Glomerular visceral epithelial cell (primary cell): ENCODE data around the gene HDGFL1.
A peak's percentile ranks its signal among the peaks of the same experiment; 100 is the strongest.

Experiments used
- DNase-seq: peaks from one replicate; pipeline ENCODE4 v3.0.0-alpha.2; 2016; ENCODE audit errors: extremely low spot score

Gene HDGFL1

GRCh38 chr6:22569281-22570184 is at the start of gene HDGFL1:
HDGFL1 (plus strand) TSS chr6:22569566; CDS start chr6:22569576, 10 bp downstream.
- DNase-seq, result no peak

GRCh38 chr6:22521035-22521434 is 48.3 kb upstream of the HDGFL1 start:
- no peak for DNase-seq

GRCh38 chr6:22526736-22527135 is 42.6 kb upstream of the HDGFL1 start:
- DNase-seq, result no peak

- DNase-seq, result no peak
Observed at GRCh38 chr6:22529866-22530265, 39.5 kb upstream of the HDGFL1 start.

- no peak for DNase-seq
Observed at GRCh38 chr6:22530506-22530905, 38.9 kb upstream of the HDGFL1 start.

GRCh38 chr6:22536122-22536521 is 33.2 kb upstream of the HDGFL1 start:
- no peak for DNase-seq

GRCh38 chr6:22544476-22544875 is 24.9 kb upstream of the HDGFL1 start:
- no peak for DNase-seq

GRCh38 chr6:22545051-22545450 is 24.3 kb upstream of the HDGFL1 start:
- no peak for DNase-seq

GRCh38 chr6:22546236-22546635 is 23.1 kb upstream of the HDGFL1 start:
- DNase-seq, result no peak

GRCh38 chr6:22550971-22551670 is 18.2 kb upstream of the HDGFL1 start:
- DNase-seq, result no peak

GRCh38 chr6:22556266-22556665 is 13.1 kb upstream of the HDGFL1 start:
- no peak for DNase-seq

GRCh38 chr6:22557007-22557406 is 12.4 kb upstream of the HDGFL1 start:
- no peak for DNase-seq

GRCh38 chr6:22558288-22558882 is 11.0 kb upstream of the HDGFL1 start:
- DNase-seq, result no peak

GRCh38 chr6:22568854-22569253 is 512 bp upstream of the HDGFL1 start:
- DNase-seq, result no peak

- no peak for DNase-seq
Observed at GRCh38 chr6:22570185-22570551, 802 bp downstream of the HDGFL1 start.

GRCh38 chr6:22575190-22575589 is 5.8 kb downstream of the HDGFL1 start:
- peak; percentile 7 for DNase-seq

- DNase-seq, result no peak
Observed at GRCh38 chr6:22579439-22579838, 10.1 kb downstream of the HDGFL1 start.

GRCh38 chr6:22580337-22580736 is 11.0 kb downstream of the HDGFL1 start:
- no peak for DNase-seq

- DNase-seq, result no peak
Observed at GRCh38 chr6:22582417-22583205, 13.2 kb downstream of the HDGFL1 start.

- no peak for DNase-seq
Observed at GRCh38 chr6:22583230-22583629, 13.9 kb downstream of the HDGFL1 start.

- DNase-seq, result no peak
Observed at GRCh38 chr6:22583927-22584326, 14.6 kb downstream of the HDGFL1 start.

- no peak for DNase-seq
Observed at GRCh38 chr6:22589118-22589517, 19.8 kb downstream of the HDGFL1 start.
